Measurements from ENCODE around the gene HDAC5.

HDAC5 gene

GRCh38 chr17:44171931-44172455 lies 48.6 kb upstream of the HDAC5 start (continued):
- no peak for TF ChIP-seq GLI2 (tag by site-specific recombination; IDR thresholded peaks at IDR 0.05; ENCODE audit: borderline replicate concordance, low read depth)

GRCh38 chr17:44170499-44171201 lies 47.2 kb upstream of the HDAC5 start, which contains the start of gene ASB16:
Gene ASB16, plus strand, starts transcription at chr17:44170704. Its CDS starts 86 bp downstream, at chr17:44170790.
- H3K27ac ChIP-seq (ENCODE audit: extremely low read depth, low read depth, low read length) = no peak within 1 kb of the TSS
- TF ChIP-seq SCRT2 (tag by site-specific recombination; IDR thresholded peaks at IDR 0.05) (peak; percentile 52), ZNF521 (tag by site-specific recombination; IDR thresholded peaks at IDR 0.05) (no peak)
- H3K4me1 ChIP-seq (ENCODE audit: control insufficient read depth, insufficient read depth, low read length) = peaks cover 6% of the 10 kb centered on the region; the same call in 1 of the 2 replicates
- ChIA-PET POLR2A (interaction anchor here (0.5 to 3.1 kb wide), 6 partner anchors 15 to 1762 kb away, joined by 3 to 19 read pairs (median 6); partner anchors contain the start of genes HDAC5 and TMUB2), CTCF (interaction anchor here (0.6 to 3.4 kb wide), 8 partner anchors 12 to 1108 kb away, joined by 3 to 20 read pairs (median 4); no protein-coding TSS in a partner anchor)
- H3K4me3 ChIP-seq (ENCODE audit: low read depth, low read length) = no peak within 1 kb of the TSS
- H3K36me3 ChIP-seq (ENCODE audit: control insufficient read depth in 2 of 2, insufficient read depth in 1 of 2, low read length in 2 of 2) = peaks cover 0 to 3% of the 10 kb centered on the region in 2 experiments; a peak in 2 of 3 replicates
- no peaks in the 10 kb centered on the region for H3K9me3 ChIP-seq (ENCODE audit: control insufficient read depth, insufficient read depth, low read depth, low read length)

GRCh38 chr17:44170135-44170498 lies 46.7 kb upstream of the HDAC5 start:
- no peaks in the 10 kb centered on the region for H3K9me3 ChIP-seq (ENCODE audit: control insufficient read depth, insufficient read depth, low read depth, low read length)
- H3K4me1 ChIP-seq (ENCODE audit: control insufficient read depth, insufficient read depth, low read length) = peaks cover 6% of the 10 kb centered on the region; the same call in 1 of the 2 replicates
- TF ChIP-seq ZBTB8A (tag by site-specific recombination; IDR thresholded peaks at IDR 0.05) (no peak), ZNF658 (tag by site-specific recombination; IDR thresholded peaks at IDR 0.05) (no peak), KLF10 (tag by site-specific recombination; IDR thresholded peaks at IDR 0.05) (no peak), ZNF16 (tag by site-specific recombination; IDR thresholded peaks at IDR 0.05; ENCODE audit: low read depth) (no peak), ZIC2 (tag by site-specific recombination; IDR thresholded peaks at IDR 0.05) (no peak)
- no peak overlapping the region for H3K27ac ChIP-seq (ENCODE audit: extremely low read depth, low read depth, low read length)
- H3K4me3 ChIP-seq (ENCODE audit: low read depth, low read length) = no peak overlapping the region
- no peaks in the 10 kb centered on the region; a peak in 1 of 3 replicates for H3K36me3 ChIP-seq (ENCODE audit: control insufficient read depth in 2 of 2, insufficient read depth in 1 of 2, low read length in 2 of 2)
- POLR2A ChIA-PET = interaction anchor here (1.2 to 3.1 kb wide), 5 partner anchors 16 to 176 kb away, joined by 3 to 19 read pairs (median 5); partner anchors contain the start of genes HDAC5 and TMUB2
- CTCF ChIA-PET = interaction anchor here (0.6 to 3.4 kb wide), 11 partner anchors 12 to 1108 kb away, joined by 3 to 20 read pairs (median 4); no protein-coding TSS in a partner anchor

- peaks cover 6% of the 10 kb centered on the region; the same call in 1 of the 2 replicates for H3K4me1 ChIP-seq (ENCODE audit: control insufficient read depth, insufficient read depth, low read length)
- POLR2A ChIA-PET = interaction anchor here (0.9 to 3.1 kb wide), 10 partner anchors 9 to 223 kb away, joined by 3 to 24 read pairs (median 4); partner anchors contain the start of genes G6PC3, HDAC5, LSM12 and TMUB2
- no peak for TF ChIP-seq ZNF529 (tag by site-specific recombination; IDR thresholded peaks at IDR 0.05; ENCODE audit: insufficient replicate concordance)
- TF ChIP-seq ZNF311 (tag by site-specific recombination; IDR thresholded peaks at IDR 0.05; ENCODE audit: borderline replicate concordance) = no peak
- TF ChIP-seq ZSCAN16 (tag by site-specific recombination; IDR thresholded peaks at IDR 0.05) = no peak
- TF ChIP-seq ZNF394 (tag by site-specific recombination; IDR thresholded peaks at IDR 0.05; ENCODE audit: borderline replicate concordance) = no peak
- TF ChIP-seq TCF7L2 (IDR thresholded peaks at IDR 0.05; ENCODE audit: borderline replicate concordance, low read depth, low read length) = no peak
- no peak for TF ChIP-seq SP7 (tag by site-specific recombination; IDR thresholded peaks at IDR 0.05)
- TF ChIP-seq KLF7 (tag by site-specific recombination; IDR thresholded peaks at IDR 0.05; ENCODE audit: borderline replicate concordance) = no peak
- no peak for TF ChIP-seq ZBTB20 (tag by site-specific recombination; IDR thresholded peaks at IDR 0.05)
- no peak for TF ChIP-seq ZNF513 (tag by site-specific recombination; IDR thresholded peaks at IDR 0.05)
- TF ChIP-seq ZNF138 (tag by site-specific recombination; IDR thresholded peaks at IDR 0.05; ENCODE audit: borderline replicate concordance) = no peak
- 0 out of 2 replicates have a peak, but pooled peaks have one; percentile 28 for TF ChIP-seq PRDM10 (tag by site-specific recombination; IDR thresholded peaks at IDR 0.05)
- no peak for TF ChIP-seq ZNF555 (tag by site-specific recombination; conservative IDR thresholded peaks at IDR 0.05)
- TF ChIP-seq ZNF791 (tag by site-specific recombination; IDR thresholded peaks at IDR 0.05) = no peak
- TF ChIP-seq ZFHX2 (tag by site-specific recombination; conservative IDR thresholded peaks at IDR 0.05) = 0 out of 2 replicates have a peak, but pooled peaks have one; percentile 9
- H3K36me3 ChIP-seq (ENCODE audit: control insufficient read depth in 2 of 2, insufficient read depth in 1 of 2, low read length in 2 of 2) = peaks cover under 1 to 4% of the 10 kb centered on the region in 2 experiments; a peak in 2 of 3 replicates
- CTCF ChIA-PET = interaction anchor here (0.7 to 3.6 kb wide), 15 partner anchors 9 to 257 kb away, joined by 3 to 35 read pairs (median 9); partner anchors contain the start of genes PPY and TMUB2
- no peaks in the 10 kb centered on the region for H3K9me3 ChIP-seq (ENCODE audit: control insufficient read depth, insufficient read depth, low read depth, low read length)
- no peak overlapping the region for H3K27ac ChIP-seq (ENCODE audit: extremely low read depth, low read depth, low read length)
- H3K4me3 ChIP-seq (ENCODE audit: low read depth, low read length) = no peak overlapping the region
Observed at GRCh38 chr17:44167181-44167861, 43.9 kb upstream of the HDAC5 start.
